Stimulated activated CD8-positive, alpha-beta memory T cell treated with anti-CD3 and anti-CD28 coated beads, Interleukin-2, amount 100 ng/mL, for 48 hours (primary cell): Measurements from ENCODE around the gene QKI.

Source experiments
- DNase-seq, 2 donors: peaks; one replicate each; pipeline ENCODE4 v3.0.0-alpha.2; 2020; ENCODE audit warnings: low read depth in 2 of 2

Gene QKI

DNA sequence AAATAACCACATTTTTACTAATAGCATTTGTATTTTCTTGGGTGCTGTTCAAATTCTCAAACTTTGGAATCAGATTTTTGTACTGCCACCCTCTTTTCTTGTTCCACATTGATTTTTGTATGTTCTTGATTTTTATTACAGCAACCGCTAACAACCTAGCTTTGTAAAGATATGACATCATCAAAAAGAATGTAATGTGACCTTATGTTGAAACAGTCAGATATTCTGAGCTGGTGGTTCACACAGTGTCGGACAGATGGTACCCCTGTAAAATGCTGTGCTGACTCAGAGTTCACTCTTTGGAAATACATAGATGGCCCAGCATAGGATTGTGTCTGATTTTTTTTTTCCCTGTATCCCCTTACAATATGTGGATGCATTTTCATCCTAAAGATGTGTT lies 118.9 kb downstream of the QKI start:
- DNase-seq: no peak

DNA sequence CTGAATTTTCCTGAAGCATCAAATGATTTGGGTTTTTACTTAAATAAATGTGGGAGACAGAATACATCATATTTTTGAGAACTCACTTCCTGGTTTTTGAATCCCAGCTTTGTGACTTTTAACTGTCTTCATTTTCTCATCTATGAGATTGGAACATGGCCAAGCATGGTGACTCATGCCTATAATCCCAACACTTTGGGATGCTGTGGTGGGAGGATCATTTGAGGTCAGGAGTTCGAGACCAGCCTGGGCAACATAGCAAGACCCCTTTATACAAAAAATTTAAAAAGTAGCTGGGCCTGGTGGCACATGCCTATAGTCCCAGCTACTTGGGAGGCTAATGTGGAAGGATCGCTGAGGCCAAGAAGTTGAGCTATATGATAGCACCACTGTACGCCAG lies 122.3 kb downstream of the QKI start:
- no peak for DNase-seq

DNA sequence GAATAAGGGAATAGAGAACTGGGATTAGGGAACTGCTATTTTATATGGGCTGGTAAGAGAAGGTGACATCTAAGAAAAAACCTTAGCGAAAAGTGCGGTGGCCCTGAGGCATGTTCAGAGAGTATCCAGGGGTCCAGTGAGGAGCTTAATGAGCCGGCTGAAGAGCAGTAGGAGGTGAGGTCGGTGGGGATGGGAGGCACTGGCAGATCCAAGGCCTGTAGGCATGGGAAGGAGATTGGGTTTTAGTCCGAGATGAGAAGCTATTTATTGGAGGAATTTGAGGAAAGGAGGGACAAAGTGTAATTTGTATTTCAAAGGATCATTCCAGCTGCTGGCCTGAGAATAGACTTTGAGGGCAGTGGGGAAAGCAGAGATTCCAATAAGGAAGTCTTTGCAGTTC lies 123.8 kb downstream of the QKI start:
- no peak for DNase-seq

DNA sequence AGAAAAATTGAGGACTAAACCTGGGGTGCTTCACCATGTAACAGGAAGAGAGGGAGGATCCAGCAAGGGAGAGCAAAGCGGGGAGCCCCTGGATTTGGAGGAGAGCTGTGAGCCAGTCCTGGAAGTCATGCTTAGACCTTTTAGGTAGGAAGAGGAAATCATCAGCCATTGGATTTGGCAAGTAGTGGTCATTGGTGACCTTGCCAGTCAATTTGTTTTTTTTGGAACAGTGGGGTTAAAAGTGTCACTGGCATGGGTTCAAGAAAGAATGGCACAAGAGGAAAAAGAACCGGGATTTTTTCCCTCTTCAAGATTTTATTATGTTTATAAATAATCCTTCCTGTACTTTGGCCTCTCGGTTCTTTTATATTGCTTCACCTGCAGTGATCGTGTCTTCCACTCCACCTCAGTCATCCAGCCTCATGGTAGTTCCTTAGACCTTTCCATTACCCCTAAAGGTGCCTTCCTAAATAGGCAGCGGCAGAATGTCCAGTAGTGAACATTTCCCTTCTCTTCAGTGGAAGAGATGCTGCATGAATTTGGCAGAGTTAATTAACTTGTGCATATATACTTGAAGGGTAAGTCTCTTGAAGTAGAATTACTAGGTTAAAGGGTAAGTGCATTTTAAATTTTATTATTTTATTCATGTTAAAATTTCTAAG lies 124.7 kb downstream of the QKI start:
- no peak for DNase-seq

DNA sequence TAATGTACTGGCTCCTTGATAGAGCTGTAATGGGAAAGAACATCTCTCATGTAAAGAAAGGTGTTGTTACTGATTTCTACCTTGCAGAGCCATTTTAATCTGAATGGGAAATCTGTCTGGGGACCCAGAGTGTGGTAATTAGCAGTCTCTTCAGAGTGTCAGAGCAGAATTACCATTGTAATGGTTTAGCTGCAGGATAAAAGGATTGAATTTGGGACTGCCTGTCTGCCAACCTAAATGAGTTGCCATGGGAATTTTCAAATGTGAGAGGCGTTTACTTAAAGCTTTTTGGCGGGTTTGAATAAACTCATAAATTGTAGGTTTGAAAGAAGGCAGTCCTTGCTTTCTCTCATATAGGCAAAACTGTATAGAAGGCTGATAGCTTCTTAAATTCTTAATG lies 128.8 kb downstream of the QKI start:
- no peak for DNase-seq

DNA sequence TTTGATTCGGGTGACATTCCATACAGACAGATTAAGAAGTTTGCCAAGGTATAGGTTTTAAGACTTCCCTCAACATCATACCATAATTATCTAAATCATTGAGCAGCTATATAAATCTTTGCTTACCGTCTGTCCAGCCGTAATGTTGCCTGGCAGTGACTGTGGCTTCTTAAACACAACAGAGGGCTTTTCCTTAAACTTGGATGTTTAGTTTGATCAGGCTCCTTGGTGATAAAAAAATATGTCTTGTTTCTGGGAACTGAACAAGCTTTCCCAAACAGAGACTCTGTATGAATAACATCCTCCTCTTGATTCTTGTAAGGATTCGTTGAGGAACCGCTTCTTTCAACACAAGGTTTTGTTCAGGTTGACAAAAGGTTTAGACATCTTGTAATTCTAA lies 130.9 kb downstream of the QKI start:
- DNase-seq: no peak

DNA sequence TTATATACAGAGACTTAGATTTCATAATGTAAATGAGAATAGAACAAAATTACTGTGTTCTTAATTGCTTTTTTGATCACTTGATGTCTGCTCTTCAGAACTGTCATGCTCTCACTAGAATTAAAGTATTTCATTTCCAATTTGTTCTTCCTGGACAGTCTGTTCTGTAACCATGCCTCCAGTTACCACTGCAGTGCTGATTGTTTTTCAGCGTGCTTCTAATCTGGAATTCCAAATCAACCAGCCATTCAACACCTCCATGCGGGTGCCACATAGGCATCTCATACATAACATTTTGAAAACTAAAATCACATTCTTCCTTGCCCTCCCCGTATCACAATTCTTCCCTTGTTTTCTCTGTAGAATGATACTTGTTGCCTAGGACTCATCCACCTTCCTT lies 132.8 kb downstream of the QKI start:
- no peak for DNase-seq

DNA sequence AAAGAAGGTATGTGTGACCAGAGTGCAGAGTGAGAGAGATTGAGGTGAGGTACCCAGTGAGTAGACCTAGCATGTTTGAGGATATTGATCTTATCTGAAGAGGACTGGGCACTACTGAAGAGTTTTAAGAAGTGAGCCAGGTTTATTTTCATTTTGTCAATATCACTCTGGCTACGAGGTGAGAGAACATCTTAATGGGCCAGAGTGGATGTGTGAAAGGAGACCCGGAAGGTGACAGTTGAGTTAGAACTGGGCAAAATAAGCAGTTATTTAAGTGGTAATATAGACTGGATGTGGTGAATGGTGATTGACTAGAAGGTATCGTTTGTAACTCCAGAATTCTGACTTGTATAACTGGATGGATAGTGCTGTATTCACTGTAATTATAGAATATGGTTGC lies 134.1 kb downstream of the QKI start:
- DNase-seq: no peak

DNA sequence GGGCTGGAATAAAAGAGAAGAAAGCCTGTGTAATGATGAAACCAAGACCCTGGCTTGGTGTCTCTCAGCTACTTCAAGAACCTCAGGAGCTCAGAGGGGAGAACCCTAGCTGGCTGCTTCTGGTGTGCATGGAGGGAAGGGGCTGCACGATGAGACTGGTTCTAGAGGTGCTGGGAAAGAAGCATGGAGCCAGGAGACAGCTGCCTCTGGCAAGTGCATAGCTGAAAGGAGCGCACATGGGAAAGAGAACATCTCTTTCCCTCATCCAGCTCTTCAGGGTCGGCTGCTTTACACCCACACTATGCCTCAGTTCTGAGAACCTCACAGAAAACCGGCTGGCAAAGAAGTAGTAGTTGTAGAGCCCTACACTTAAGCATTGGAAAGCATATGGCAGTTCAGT lies 139.5 kb downstream of the QKI start:
- DNase-seq: no peak

DNA sequence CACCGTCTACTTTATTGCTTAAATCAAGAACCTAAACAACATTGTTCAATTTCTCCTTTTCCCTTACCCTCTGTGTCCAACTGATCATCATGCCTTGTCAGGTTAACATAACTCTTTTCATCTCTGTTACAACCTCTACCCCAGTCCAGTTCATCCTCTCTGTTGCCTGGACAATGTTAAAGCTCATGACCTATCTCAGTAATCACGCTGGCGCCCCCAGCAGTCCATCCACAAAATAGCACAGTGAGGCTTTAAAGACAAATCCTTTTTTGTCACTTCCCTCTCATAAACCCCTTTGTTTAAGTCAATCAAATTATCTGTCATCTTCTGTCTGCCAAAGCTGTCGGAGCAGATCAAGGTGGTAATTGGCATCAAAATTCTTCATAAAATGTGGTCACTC lies 140.1 kb downstream of the QKI start:
- DNase-seq: peak; percentile 21 to 50

DNA sequence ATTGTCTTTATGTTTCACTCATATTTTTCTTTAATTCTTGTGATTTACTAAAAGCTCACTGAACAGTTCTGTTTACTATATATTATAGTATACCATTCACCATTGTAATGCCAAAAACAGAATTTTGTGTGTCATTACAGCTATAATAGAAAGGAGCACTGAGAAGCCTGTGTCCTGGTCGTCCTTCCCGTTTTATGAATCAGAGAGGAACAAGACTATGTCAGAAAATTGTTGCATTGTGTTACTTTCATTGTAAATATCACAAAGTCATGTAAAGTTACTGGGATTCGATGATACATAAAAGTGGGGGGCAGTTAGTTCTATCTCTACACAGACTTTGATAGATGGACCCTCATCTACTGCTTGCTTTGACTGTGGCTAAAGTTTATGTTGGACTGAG lies 145.1 kb downstream of the QKI start:
- DNase-seq: no peak

DNA sequence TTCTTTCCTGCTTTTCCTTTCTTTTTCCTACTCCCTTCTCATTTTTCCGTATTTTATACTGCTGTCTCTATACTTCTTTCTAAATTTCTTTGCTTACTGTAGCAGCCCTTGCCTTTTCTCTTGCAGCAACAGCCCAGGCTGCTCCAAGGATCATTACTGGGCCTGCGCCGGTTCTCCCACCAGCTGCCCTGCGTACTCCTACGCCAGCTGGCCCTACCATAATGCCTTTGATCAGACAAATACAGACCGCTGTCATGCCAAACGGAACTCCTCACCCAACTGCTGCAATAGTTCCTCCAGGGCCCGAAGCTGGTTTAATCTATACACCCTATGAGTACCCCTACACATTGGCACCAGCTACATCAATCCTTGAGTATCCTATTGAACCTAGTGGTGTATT lies 148.8 kb downstream of the QKI start:
- DNase-seq: no peak

DNA sequence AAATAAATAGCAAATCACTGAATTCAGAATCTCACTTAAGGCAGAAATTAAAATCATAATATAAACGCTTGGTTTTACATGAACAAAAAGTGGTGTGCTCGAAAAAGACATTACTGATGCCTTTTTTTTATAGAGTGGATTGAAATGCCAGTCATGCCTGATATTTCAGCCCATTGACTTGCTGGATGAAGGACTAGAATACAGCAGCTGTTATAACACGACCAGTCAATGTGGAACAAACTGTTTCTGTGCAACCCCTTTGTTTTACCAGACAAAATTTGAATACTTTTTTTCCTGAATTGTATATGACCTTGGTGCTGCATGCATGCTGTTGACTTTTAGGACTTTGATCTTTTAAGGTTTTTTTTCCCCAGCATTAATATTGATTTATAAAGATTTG lies 150.0 kb downstream of the QKI start:
- DNase-seq: no peak

DNA sequence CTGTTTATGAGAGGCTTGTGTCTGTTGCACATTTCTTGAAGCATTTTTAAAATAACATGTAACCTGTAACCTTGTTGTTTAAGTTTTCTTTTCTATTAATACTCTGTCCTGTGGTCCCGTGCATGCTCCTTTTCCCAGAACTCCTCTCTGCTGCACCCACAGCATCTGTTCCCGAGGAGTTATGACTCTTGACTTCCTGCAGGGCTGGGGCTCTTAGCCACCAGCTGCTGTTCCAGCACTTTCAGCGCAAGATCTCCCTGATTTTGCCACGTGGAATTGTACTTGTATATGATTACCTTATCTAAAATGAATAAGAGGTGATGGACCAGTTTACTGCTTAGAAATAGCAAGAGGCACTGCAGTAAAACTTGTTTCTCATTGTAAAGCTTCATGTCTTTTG lies 150.6 kb downstream of the QKI start:
- DNase-seq: no peak

DNA sequence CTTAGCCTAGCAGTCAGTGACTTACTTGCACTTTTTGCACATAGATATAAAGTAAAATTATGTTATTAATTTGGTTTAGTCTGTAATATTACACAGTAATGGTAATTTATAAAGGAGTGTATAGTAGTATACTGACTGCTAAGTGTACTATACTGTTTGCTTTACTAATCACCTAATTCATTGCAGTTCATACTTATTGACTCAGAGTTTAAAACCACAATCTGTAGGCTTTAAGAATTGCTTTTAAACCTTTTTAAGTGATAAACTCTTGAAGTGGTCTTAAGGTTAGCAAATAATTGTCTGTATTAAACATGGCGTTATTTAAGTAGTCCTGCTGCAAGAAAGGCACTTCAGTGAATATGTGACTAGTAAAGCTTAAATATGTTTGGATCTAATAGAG lies 151.5 kb downstream of the QKI start:
- DNase-seq: no peak

DNA sequence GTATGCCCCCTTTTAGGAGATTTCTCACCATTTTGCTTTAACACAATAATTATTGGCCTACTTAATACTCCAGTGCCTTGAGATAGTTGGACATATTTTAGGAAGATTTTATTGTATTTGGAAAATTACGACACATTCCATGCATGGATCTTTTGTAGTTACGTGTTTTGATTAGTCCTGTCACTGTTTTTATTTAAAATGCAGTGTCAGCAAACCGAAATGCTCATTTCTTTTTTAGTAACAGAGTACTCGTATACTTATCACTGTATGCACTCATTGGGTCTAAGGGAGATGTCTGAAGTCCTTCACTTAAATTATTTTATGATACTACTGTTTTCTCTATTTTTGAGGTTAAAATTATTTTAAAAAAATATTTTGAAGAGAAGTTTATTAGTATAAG lies 153.8 kb downstream of the QKI start:
- DNase-seq: no peak

DNA sequence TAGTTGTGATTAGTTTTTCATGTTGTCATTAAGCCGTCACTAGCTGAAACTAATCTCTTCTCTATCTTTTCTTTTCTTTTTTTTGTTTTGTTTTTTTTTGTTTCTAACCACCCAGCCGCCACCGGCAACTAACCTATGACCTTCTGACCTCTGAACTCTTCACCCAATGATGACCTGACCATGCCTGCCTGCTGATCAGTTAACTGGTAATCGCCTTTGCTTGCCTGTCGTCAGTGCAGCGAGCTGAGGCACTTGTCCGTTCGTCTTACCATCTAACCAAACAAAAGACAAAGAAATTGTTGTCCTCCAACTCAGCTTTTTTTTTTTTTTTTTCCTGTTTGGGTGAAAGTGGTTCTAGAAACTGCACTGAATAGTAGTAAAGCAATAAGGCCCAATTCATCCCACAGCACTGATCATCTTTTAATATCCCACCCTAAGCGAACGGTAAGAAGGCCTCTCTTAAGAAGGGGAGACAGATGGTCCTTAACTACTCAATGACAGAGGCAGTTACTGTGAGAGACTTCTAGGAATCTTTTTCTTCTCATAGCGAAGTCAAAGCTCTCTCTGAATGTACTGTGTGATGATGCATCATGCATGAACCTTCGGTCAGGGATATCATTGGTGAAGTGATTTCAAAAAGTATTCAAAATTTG lies 156.2 kb downstream of the QKI start:
- DNase-seq: no peak

DNA sequence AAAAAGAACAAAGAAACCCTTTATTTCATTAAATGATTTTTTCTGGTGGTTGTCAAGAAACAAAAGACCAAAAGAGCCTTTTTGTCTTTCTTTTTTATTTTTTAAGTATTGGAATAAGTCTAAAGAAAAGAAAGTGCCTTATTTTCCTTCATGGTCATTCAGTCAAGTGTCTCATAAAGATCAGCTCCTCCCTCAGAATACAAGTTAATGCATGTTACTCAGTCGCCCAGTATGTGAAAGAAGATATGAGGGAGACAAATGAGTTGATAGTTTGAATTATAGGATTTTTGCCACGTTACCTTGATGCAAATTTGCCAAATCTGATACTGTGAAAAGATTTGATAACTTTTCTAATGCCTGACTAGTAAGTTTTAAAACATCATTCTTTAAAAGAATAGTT lies 157.2 kb downstream of the QKI start:
- no peak for DNase-seq

DNA sequence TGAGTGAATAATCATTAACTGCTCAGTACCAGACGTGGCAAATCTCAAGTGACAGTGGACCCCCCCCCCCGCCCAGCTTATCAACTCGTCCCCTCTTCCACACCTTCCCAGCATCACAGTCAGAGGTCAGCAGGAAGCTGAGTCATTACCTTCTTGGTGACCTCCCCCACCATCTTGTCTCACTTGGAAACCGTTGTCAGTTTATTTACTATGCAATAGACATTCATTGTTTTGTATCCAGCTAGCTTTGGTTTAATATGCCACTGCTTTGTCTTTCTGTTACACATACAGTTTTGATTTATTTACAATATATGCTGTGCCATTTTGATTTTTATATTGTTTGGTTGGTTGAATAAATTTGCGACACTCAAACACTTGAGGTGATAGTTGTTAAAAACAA lies 158.1 kb downstream of the QKI start:
- DNase-seq: no peak

DNA sequence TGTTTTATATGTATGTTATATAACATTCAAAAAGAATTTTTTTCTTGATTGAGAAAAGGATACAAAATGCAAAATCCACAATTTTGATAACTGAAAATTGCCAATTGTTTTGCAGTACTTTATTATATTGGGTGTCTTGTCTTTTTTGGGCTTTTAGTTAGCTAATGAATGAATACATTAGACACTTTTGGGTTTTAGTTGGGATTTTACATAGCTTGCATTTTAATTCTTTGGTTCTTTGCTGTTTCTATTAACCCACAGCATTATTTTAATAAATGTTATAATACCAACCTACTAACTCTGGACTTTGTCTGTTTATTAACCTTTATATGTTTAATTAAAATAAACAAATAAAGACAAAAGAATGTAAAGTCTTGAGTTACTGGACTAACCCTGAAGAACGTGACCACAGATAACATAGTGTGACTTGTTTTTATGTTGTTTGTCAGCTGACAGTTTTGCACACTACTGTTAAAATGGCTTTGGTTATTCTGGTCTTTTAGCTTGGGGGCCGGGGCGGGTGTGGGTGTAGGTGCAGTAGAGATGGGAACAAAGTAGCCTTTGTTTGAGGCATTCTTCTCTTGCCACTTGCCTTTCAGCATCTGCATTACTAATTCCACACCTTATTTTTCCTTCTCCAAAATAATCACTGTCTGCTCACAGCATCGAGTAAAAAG lies 159.1 kb downstream of the QKI start:
- no peak for DNase-seq

DNA sequence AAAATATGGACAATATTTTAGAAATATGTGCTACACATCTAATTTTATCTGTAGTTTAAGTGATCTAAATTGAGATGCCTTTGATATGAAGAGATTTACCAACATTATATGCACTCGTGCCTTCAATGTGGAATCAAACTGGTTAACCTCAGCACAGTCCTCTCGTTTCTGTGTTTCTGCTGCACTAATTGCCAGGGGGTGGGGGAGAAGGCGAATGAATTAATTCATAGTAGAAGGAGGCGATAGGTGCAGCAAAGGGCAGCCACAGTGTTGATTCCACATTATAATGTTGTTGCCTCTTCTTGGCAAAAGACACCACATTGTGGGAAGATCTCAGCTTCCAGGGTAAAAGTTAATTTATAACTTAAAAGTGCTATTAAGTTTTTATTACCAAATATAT lies 161.6 kb downstream of the QKI start:
- no peak for DNase-seq

DNA sequence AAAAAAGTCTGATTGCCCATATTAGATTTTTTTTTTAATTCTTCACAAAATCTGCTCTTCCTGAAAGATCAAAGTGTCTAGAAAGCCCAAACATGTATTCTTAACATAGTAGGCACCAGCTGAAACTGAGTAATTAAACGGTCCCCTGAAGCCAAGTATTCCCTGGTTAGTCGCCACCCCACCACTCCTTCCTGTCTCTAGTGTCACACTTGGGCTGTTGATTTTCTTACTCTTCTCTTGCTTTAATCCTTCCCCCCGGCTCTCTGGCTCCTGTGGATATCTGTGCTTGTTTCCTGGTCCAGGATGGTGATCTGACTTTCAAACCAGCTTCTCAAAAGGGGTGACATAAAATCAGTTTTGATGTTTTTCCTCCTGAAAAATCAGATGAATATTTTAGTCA lies 162.9 kb downstream of the QKI start:
- DNase-seq: no peak

DNA sequence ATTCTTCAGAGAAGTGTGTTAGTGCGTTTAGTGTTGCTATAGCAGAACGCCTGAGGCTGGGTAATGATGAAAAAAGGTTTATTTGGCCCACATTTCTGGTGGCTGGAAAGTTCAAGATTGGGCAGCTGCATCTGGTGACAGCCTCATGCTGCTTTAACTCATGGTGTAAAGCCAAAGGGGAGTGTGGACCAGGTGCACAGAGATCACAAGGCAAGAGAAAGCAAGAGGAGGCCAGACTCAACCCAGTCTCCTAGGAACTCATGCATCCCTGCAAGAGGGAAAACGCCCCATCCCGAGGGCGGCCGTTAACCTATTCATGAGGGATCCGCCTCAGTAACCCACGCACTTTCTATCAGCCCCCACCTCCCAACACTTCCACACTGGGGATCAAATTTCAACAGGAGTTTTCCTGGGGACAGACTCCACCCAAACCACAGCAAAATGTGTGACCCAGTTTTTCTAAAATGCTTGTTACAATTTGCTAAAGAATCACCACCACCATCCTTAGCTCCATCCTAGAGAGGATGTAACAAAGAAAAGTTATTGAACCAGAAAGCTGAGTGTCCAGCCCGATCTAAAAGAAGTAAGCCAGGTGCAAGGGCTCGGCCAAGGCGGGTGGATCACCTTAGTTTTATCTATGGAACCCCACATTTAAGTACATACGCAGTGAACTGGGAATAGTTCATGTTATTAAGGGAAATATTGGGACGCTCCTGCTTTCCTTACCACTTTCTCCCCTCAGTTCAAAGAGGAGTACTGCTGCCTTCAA lies 164.8 kb downstream of the QKI start:
- no peak for DNase-seq
